Dedifferentiated amniotic fluid mesenchymal stem cell (primary cell): ENCODE results near the gene LY6G6D.

Source experiments
- DNase-seq: peaks from one replicate; pipeline ENCODE4 v3.0.0-alpha.2; 2016; ENCODE audit errors: extremely low spot score

The LY6G6D gene

DNA sequence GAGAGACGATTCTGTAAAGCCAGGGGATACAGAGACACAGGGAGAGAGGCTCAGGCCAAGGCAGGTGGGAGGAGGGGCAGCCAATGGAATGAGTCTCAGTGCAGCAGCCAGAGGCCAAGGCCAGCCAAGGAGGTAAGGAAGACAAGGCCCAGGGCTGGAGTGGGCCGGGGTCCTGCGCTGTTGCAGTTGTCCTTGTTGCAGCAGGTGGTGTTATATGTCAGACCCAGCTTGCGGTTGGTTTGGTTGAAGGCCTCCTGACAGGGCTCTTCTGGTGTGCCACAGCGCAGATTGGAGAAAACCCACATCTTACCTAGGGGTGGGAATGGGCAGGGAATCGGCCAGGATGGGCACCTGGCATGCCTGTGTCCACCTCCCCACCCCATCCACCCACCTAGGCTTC, 3.9 kb downstream of the LY6G6D start:
- DNase-seq: no peak

DNA sequence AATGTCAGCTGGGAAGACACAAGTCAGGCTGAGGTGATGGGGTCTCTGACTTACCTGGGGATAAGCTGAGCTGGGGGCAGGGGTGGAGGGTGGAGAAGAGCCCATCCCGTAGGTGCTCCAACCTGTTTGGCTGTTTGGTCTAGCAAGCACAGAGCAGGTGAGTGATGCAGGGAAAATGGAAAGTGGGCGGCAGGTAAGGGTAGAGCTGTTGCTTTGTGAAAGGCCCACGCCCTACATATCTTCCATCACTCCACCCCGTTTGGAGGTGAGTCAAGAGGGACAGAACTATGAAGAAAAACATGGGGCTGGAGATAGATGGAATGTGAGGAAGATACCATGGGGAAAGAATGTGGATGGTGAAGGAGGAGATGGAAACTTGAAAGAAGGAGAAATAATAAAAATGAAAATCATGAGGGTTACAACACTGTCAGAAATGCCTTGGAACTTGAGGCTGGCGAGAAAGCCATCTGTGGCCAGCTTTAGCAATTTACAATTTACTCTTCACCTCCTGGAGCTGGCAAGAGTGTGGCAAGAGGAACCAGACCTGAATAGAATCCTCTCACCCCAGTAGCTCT, 5.1 kb downstream of the LY6G6D start:
- DNase-seq: no peak

DNA sequence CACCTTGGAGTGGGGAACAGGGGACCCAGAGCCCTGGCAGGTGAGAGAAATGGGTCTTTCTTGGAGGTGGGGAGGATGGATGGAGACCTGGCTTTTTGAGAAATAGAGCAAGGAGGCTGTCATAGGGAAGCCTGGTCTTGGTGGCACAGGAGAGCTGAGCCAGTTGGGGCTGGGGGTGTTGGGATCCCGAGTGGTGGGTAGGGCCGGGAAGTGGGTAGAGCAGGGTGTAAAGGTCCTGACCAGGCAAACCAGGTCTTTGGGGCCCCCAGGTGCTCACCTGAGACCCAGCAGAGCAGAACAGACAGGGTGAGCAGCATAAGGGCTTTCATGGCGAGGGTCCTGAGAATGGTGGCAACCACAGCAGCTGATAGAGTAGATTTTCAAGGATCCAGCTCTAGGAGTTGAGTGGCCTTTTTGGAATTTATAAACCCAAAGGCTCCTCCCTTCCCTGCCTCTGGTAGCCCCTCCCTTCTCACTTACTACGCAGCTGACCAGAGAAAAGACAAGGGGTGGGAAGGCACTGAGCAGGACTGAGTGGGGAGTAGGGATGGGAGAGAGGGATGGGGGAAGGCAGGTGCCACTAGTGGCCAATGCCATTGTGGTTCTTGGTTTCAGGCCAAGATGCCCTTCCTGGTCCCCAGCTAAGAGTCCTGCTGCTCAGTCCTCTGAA, 6.3 kb downstream of the LY6G6D start, which contains the start of gene LY6G6C:
Gene LY6G6C (minus strand): TSS at position 396 of the 670 bp plus-strand sequence. CDS start 67 bp downstream, at position 329.
- no peak for DNase-seq

DNA sequence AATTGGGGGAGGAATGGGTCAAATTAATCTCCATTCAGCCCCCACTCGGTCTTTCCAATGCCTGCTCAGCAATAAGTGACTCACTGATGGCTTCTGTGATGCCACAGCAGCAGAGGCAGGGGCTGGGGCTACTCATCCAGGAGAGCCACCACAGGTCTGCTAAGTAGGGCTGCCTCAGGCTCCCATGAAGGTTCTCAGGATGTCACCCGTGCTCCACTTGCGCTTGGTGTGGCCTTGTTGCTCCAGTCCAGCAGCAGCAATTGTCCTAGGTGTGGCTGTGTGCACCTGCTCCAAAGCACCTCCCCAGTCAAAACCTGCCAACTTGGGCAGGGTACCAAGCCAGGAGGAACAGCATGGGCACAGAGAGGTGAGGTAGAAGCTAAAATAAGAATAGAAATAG, 7.0 kb downstream of the LY6G6D start:
- no peak for DNase-seq

DNA sequence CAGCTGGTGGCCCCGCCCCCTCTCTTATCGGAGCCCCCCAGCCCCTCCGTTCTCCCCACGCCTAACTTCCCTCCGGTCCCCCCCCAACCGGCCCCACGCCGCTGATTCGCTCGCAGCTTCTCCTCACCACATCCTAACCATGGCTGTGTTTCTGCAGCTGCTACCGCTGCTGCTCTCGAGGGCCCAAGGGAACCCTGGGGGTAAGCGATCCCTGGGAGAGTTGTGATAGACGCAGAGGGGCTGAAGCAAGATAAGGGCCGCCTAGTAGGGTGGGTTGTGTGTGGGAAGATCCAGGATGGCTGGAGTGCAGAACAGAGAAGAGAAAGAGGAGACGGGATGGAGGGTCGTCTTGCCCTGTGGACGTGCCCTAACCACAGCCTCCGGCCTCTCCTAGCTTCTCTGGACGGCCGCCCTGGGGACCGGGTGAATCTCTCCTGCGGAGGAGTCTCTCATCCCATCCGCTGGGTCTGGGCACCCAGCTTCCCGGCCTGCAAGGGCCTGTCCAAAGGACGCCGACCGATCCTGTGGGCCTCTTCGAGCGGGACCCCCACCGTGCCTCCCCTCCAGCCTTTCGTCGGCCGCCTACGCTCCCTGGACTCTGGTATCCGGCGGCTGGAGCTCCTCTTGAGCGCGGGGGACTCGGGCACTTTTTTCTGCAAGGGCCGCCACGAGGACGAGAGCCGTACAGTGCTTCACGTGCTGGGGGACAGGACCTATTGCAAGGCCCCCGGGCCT, 8.3 kb downstream of the LY6G6D start, which contains the start of gene MPIG6B:
Gene MPIG6B (plus strand): TSS at position 129 of the 735 bp plus-strand sequence. CDS start 11 bp downstream, at position 140.
- no peak for DNase-seq

DNA sequence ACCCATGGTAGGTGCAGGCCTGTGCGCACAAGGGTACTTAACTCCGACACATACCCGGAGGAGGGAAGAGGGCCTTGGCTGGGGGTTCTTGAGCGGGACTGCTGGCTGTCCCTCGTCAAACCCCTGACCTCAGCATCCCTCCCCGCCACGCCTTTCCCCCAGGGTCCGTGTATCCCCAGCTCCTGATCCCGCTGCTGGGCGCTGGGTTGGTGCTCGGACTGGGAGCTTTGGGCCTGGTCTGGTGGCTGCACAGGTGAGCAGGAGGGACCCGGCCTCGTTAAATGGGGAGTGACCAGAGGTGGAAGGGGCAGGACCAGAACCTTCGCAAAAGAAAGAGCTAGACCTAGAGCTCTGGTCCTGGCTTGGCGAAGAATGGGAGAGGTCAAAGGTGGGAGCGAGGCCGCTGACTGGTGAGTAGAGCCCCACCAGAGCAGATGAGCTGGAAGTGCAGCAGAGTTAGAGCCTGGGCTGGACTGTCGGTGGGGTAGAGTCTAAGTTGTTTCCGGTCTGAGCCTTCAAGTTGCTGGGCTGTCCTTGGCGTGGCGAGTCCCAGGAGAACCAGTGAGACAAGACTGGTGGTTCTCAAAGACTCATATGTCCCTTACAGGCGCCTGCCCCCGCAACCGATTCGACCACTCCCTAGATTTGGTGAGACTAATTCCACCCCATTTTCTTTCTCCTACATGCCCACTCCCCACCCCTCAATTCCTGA, 9.0 kb downstream of the LY6G6D start:
- no peak for DNase-seq

DNA sequence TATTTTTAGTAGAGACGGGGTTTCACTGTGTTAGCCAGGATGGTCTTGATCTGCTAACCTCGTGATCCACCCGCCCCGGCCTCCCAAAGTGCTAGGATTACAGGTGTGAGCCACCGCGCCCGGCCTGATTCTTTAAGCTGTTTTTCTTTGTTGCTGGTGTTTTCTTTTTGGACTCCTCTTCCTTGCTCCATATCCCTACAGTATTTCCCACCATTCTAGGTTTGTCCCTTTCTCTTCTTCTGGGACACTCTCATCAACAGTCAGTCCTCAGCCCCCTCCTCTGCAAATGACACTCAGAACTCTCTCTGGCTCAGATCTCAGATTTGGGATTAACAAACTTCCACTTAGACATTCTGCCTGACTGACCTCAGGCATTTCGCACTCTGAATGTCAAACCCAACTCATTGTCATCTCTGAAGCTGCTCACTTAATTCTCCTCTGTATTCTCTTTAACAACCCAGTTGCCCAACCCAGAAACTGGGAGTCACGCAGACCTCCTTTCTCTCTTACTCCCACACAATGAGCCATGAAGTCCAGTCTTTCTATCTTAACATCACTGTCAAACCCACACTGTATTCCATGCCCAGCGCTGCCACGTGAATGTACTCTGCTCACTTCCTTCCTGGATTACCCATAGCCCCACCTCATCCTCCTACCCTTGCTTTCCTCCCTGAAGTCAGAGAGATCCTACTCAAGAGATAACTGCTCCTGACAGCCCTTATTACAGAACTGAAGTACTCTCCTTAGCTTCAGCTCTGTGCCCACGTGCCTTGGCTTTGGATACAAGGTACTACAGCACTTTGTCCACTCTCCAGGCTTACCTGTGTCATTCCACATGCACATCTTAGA, 10.6 kb downstream of the LY6G6D start:
- DNase-seq: no peak

DNA sequence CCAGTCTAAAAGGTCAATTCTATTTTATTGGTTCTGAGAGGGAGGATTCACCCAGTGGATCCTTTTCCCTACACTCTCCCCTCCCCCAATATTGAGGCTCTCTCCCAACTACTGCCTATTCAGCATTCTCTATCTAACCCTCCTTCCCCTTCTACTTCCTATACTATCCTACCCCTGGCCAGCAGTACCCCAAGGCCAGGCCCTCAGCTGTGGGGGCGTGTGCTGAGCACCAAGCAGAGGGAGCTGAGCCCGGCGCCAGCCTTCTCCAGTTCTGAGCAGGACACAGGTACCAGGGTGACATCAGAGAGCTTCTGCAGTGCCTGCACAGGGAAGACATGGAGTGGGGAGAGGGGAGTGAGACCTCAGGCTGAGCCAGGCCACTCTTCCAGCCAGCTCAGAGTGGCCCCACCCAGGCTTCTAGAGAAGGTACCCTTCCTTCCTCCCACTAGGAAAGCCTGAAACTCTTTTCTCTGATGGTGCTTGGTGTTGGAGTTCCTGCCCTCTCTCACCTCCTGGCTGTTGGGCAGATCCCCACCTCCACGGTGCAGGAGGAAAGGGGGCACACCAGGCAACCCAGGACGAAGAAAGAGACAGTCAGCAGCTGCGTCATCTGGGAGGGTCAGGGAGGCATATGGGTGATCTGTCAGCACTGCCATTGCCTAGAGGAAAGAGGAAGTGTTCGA, 12.0 kb downstream of the LY6G6D start:
- DNase-seq: no peak

DNA sequence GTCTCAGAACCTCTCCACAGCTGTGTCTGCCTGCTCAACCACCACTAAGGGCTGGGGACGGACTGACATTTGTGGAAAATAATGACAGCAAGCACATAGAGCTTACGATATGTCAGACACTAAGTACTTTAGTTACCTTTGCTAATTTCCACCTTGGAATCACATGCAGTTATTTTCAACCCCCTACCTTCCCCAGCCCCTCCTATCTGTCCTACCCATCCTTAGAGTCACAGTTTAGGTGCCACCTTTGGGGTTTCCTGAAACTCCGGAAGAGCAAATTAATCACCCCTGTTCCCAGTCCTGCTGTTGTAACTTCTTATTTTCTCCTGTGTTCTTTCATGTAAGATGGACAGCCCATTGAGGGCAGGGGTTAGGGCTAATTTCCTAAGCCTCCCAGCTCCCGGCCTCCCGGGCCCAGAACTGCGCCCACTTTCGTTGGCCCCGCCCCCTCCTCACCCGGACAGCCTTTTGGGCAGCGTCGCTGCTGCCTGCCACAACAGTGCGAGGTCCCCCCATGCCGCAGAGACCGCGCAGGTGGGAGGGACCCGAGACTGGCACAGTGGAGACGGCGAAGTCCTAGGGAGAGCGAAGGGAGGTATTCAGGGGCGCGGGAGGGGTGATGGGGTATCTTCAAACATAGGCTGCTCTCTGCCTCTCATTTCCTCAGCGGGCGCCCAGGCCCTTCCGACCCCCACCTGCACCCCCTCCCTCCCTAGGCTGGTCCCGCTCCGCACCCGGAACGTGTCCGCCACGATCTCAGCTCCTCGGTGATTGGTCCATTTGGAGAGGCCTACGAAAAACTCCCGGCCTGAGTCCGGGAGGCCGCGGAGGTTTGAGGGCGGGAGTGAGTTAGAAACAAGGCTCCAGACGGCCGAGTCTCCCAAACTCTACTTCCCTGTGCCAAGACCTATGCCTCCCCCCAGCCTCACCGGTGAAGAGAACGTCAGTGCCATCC, 12.8 kb downstream of the LY6G6D start:
- no peak for DNase-seq

DNA sequence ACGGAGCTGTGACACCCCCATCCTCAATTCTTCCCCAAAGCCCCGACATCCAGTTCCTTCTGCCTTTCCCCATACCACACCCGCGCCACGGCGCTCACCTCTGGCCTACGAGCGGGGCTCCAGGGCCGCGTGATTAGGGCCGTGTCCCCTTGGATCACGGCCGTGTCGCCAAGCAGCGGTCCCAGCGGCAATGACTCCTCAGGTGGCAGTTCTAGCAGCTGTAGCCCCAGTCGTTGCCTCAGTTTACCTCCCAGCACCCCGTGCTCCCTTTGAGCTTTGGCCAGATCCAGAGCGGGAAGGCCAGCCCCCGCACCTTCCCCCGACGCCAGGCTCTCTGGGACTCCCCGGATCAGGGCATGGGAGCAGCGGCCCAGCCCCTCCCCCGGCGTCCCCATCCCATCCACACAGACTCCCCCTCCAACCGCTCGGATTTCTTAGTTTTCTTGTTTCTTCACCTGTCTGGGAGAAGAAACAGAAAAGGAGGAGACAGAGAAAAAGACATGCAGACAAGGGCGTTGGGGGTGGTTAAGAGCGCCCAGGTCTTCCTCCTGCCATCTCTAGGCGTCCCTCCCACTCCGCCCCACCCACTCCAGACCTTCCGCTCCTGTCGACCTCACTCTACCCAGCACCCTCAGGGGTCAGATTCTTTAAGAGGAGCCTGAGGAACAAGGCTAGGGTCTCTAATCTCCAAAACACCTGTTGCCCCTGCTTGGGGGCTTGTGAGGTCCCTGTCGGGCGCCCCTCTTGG, 13.8 kb downstream of the LY6G6D start, which contains the start of gene DDAH2:
Gene DDAH2 (minus strand): TSS at position 533 of the 748 bp plus-strand sequence. CDS start 138 bp downstream, at position 395.
- DNase-seq: no peak

DNA sequence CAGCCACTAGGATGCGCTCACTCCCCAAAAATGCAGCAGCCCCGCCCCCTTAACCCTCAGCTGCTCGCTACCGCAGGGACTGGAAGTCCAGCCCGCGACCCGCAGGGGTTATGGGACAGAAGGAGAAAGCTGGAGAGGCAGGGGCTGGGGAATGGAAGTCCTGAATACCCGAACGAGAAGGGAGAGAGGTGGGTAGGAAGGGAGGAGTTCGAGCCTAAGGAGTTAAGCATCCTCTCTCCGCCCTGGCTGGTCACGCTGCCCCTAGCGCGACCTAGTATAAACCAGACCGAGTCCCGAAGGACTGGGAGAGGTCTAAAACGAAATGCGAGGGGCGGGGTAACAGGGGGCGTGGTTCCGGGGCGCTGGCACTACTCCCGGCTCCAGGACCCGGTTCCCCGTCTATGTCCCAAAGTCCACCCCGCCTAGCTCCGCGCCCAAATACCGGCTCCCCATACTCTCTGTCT, 14.4 kb downstream of the LY6G6D start:
- DNase-seq: peak; percentile 84

DNA sequence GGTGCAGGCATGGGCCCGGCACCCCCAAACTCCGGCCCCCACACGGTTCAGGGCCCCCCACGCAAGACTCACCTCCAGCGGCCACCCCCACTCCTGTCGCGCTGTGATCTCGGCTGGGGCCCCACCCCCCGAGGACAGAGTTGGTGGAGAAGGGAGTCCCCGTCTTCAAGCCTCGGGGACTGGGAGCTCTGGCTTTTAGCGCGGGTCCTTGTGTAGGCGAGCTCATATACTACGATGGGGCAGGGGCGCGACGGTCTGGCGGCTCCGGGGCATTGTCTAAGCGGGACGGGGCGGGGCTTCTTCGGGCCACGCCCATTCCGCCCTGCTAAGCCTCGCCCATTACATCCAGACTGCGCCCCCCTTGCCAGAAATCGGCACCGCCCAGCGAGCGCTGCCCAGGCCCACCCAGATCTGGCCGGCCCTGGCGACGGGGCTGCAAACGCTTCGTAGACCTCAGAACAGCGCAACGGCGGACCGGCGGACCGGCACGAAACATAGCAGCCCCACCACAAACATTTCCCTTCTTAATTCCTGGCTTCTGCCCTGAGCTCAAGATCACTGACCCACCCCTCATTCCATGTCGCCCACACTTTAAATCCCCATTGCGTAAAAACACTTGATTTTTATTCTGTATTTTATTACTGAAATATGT, 15.0 kb downstream of the LY6G6D start:
- DNase-seq: peak; percentile 78

DNA sequence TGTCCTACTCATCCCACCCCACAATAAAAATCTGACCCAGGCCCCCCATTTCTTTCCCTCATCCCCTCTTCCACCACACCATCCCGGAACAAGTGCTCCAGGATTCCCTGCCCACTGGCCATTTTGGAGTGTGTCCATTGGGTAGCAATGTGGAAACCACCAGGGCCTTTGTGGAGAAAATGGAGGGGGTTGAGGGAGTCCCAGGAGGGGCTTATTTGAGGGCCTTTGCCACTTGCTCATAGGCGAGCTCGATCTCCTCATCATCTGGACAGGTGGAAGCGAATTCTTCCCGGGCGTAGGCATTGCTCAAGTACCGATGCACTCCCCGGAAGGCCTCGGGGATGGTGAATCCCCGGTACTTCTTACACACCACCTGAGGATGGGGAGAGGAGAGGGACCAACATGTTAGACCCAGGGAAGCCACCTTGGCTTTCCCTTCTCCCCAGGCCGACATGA, 15.5 kb downstream of the LY6G6D start:
- no peak for DNase-seq

DNA sequence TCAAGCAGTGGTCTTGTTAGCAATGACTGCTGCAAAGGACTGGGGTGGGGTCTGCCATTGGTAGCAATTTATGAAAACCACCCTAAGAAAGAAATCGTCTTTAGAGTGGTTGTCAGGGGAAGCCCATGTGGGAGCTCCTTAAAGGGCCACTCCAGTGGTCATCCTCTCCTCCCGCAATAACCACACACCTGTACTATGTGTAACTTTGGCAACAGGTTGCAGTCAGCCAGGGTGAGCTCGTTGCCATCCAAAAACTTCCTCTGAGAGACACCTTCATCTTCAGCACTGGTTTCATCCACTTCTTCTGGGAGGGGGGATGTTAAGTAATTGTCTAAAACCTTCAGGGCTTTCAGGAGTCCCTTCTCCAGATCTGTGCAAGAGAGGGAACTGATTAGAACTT, 16.9 kb downstream of the LY6G6D start:
- DNase-seq: no peak

DNA sequence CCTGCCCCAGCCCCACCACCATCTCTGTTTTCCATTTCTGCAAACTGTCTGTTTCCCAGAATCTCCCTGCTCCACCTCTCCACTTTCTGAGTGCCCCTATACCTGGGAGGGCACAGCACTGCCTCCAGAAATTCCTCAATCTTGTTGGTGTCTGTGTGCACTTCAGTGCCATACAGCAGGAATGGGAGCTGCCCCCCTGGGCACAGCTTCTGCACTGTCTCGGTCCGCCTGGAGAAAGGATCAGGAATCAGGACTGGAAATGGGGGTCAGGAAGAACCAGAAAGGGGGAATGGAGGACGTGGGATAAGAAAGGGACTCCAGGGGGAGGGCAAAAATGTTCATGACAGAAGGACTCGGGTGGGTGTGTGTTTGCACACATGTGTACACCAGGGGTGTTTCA, 18.6 kb downstream of the LY6G6D start:
- DNase-seq: no peak

DNA sequence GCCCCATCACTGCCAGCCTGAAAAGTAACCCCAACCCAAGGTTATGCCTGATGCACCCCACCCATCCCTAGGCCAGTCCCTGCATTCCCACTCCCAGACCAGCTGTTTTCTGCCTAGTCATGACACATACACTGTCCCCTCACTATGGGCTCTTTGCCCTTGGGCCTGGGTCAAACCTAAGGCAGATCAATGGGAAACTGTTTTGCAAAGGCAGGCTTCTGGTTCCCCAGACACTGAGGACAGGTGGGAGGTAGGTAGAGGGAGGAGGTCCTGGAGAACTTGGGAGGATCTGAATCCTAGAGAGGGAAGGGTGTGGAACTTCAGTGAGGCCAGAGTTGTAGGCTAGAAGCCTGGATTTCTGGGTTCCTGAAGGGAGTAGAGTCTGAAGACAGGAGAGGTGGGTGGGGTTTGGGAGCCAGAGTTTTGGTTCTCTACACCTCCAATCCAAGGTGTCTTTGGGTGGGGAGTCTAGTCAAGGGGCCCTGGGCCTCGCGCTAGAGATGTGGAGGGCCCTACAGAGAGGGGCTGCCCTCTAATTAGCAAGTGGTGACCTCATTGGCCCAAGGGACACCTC, 19.2 kb downstream of the LY6G6D start:
- DNase-seq: no peak

DNA sequence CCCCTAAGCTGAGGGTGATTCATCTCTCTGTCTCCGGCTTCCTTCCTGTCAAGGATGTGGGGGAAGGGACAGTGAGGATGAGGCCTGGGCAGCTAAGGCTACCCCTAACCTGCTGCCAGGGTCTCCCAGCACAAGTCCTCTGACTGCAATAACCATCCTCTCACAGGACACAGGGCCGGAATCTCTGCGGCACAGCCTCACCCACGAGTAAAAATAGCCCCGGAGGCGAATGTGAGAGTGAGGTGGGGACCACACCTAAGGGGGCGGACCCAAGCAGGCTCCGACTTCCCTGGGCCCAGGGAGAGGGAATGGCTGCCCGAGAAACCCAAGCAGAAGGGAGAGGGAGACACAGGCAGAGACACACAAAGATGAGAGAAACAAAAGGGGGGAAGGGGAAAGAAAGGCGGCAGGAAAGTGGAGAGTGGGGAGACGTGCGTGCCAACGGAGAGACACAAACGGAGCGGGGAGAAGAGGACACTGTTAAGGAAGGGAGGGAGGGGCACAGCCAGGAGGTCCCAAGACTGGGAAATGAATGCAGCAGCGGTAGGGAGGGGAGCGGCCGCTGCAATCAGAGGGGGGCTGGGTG, 19.8 kb downstream of the LY6G6D start:
- no peak for DNase-seq
